CD4-positive, alpha-beta T cell treated with Interferon gamma for 1 hour (primary cell): Measurements from ENCODE around the gene MRTFA.

Experiments
- DNase-seq: peaks from one replicate; pipeline ENCODE4 v3.0.0-alpha.2; 2020

The MRTFA gene

DNA sequence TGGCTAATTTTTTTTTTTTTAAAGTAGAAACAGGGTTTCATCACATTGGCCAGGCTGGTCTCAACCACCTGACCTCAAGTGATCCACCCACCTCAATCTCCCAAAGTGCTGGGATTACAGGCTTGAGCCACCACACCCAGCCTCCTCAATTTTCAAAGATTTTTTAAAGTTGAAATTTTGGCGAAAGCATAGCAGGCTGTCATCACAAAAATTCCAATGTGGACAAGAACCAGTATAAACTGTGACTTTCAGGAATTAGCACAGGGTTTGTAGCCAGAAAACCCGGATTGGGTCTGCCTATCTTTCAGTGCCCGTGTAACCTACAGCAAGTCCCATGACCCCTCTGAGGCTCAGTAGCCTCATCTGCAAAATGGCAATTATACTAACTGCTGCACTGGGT lies 185.9 kb downstream of the MRTFA start:
- DNase-seq, result no peak

GRCh38 chr22:40449676-40450035 lies 186.9 kb downstream of the MRTFA start:
- DNase-seq, result no peak

GRCh38 chr22:40446203-40446602 lies 190.3 kb downstream of the MRTFA start:
- DNase-seq, result no peak

DNA sequence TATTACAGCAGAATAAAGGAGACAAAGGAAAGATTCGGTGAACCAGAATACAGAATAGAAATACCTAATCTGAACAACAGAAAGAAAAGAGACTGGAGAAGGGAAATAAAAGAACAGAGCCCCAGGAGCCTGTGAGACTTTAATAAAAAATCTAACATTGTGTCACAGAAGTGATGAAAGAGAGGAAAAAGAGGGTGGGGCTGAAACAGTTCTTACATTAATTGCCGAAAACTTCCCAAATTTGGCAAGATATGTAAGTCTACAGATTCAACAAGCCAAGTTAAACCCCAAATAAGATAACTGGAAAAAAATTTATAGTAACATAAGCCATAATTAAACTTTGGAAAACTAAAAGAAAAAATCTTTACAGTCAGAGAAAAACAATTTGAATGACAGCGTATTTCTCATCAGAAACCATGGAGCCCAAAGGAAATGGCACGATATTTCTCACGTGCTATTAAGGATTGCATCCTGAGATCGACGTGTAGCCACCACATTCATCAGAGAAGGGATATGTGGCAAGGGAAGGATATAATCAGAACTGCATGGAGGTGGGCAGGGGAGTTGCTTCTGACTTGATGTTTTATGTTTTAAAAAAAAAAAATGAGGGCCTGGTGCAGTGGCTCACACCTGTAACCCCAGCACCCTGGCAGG lies 192.2 kb downstream of the MRTFA start:
- no peak for DNase-seq

- DNase-seq, result no peak
These were observed 192.8 kb downstream of the MRTFA start for GRCh38 chr22:40443732-40444131.

DNA sequence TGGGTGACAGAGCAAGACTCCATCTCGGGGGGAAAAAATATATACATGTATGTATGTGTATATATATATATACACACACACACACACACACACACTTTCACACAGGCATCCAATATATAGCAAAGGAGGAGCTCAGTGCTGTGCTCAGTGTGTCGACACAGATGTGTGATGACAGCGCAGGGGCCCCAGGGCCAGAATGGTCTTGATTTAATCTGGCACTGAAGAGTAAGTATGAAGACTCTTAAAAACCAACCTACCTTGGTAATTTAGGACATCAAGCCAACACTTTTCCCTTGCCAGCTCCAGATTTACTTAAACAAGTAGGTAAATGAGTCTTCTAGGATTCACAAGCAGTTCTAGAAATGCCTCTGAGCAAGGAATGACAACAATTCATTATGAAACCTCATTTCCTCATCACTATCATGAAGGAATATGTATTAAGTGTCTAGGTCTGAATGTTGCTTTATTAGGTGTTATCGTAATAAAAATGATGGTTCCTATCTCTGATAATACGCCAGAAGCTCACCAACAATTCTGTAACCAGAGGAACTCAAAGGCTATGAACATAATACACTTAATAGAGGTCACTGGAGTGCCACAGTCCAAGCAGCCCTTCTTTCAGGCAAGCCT lies 194.6 kb downstream of the MRTFA start:
- DNase-seq, result no peak

DNA sequence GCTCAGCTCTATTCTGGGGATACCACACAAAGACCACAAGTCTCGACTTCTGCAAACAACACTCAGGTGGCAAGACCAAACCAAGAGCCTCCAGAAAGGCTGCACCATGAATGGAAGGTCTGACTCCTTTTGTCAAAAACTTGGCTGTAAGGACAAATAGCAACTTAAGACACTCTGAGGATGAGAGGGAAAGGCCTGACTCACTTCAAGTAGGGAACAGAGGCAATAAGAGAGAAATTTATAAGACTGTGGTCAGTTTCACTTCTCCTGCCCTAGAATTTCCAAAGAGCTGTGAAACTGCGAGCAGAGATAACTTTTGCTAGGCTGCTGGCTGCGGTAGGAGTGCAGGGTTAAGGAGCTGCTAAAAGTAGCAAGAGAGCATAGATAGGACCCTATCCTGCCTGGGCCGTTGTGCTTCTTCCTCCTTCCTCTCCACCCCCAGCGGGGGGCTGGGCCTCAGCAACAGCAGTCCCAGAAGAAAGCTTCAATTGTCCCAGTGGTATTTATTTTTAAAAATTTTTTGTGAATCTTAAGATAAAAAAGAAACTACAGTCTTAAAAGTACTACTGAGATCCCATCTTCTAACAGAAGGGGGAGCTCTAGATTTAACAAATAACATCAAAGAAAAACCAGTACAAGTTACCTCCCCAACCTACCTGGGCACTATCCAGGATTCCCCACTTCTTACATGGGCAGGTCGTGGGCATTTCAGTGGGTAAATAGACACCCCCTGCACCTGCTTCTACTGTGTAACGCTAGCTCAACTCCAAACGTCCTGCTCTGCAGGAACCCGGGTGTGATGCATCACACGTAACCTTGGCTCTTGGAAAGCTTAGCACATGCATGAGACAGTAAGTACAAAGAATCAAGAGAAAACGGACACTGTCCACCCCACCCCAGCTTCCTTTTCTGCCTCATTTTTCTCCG lies 199.8 kb downstream of the MRTFA start:
- peak; percentile 36 for DNase-seq

DNA sequence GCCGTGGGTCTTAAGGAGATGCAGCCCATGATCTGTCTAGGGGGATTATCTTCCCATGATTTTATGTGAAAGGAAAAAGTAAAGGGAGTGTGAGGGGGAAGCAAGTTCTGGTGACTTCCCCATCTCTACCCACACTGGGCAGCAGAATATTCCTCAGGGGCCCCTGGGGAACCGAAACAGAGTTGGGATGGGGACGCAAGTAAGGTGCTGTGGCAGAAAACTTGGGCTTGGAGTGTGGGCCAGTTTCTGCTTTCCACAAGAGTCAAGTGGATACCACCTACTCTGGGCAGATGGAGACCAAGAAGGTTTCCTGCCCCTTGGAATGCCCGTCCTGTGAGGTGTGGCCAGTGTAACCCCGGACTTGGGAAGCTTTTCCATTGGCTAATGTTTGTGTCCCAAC lies 201.8 kb downstream of the MRTFA start:
- no peak for DNase-seq

DNA sequence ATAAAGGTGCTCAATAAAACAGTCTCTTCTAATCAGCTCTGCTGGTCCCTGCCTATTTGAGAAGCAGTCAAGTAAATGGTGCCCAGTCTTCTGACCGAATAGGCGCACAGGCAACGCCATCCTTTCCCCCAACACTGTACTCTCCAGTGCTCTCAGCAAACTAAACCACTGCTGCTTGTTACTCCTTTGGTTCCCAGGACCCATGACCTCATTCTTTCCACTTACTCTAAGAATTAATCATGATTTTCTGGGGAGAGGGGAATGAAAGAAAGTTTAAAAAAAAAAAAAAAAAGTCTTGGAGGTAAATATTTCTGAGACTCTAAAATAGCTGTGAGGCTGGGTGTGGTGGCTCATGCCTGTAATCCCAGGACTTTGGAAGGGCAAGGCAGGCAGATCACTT lies 202.4 kb downstream of the MRTFA start:
- no peak for DNase-seq

DNA sequence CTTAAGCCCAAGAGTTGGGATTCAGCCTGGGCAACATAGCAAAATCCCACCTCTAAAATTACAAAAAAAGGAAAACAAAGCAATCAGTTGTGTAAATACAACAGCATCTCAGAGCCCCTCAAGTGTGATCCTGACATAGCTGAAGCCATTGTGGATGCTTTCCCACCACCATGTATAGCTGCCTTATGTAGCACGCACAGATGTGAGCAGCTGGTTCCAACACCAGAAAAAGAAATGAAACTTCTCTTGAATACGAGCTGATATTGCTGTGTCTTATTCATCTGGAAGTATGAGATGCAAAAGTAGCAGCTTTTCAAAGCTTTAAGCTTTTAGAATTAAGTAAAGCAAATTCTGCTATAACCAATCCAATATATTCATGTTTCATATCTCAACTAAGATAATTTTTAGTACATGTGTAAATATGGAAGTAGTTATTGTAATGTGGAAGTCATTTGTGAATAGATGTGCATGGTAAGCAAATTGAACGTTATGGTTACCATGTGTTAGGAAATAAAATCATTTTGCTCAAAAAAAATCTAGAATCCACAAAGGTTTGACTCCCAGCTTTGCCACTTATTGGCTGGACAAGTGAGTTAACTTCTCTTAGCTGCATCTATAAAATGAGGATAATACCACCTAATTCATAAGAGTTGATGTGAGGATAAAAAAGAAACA lies 203.0 kb downstream of the MRTFA start:
- no peak for DNase-seq

- no peak for DNase-seq
These were observed 203.9 kb downstream of the MRTFA start for GRCh38 chr22:40432625-40433024.

DNA sequence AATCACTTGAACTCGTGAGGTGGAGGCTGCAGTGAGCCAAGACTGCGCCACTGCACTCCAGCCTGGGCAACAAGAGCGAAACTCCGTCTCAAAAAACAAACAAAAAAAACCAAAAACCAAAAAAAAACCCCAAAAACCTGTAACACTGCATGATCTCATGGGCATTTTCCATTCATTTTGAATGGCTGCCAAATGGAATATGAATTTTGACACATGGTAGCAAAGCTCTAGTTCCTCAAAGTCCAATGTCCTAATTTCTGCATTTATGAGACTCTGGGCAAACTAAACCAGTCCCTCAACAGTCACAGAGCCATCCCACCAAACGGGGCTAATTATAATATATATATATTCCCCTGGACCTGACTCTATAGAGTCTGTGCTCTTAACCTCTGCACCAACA lies 204.4 kb downstream of the MRTFA start:
- DNase-seq, result no peak

- no peak for DNase-seq
These were observed 205.5 kb downstream of the MRTFA start for GRCh38 chr22:40430991-40431390.

GRCh38 chr22:40429481-40429880 lies 207.0 kb downstream of the MRTFA start:
- no peak for DNase-seq

DNA sequence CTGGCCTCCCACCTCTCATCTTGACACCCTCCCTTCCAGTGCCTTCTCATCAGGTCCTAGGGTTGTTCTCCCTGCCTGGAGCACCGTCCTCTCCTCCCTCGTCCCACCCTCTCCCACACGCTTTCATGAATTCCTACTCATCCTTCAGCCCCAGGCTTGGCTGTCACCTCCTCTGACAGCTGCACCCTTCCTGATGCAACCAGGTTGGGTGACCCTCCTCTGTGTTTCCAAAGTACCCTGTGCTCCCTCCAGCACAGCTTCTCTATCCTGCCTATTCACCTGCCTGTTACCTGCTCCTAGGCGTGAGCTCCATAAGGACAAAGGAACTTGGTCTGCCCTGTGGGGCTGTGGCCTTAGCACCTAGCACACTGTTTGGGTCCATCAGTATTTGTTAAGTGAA lies 207.7 kb downstream of the MRTFA start:
- no peak for DNase-seq

- no peak for DNase-seq
These were observed 209.8 kb downstream of the MRTFA start for GRCh38 chr22:40426594-40427333.

DNA sequence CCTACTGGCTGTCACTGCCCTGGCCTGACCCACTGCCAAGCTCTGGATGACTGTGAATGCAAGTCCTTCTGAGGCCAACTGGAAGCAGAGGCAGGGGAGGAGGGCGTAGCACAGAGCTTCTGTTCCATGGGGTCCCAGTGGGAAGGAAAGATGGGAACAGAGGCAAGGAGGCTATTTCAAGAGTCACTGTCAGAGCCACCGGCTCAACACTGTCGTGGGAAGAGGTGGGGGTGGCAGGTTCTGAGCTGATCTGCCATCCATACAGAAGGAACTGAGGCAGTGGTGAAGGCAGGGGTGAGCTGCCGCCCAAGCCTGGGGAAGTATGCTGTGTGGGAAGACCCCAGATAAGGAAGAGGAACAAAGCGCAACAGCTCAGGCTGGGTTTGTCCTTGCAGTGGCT lies 211.4 kb downstream of the MRTFA start:
- DNase-seq, result no peak

GRCh38 chr22:40423882-40424640 lies 212.5 kb downstream of the MRTFA start:
- no peak for DNase-seq

GRCh38 chr22:40423310-40423688 lies 213.2 kb downstream of the MRTFA start:
- no peak for DNase-seq

GRCh38 chr22:40422558-40423309 lies 213.8 kb downstream of the MRTFA start:
- DNase-seq, result no peak

DNA sequence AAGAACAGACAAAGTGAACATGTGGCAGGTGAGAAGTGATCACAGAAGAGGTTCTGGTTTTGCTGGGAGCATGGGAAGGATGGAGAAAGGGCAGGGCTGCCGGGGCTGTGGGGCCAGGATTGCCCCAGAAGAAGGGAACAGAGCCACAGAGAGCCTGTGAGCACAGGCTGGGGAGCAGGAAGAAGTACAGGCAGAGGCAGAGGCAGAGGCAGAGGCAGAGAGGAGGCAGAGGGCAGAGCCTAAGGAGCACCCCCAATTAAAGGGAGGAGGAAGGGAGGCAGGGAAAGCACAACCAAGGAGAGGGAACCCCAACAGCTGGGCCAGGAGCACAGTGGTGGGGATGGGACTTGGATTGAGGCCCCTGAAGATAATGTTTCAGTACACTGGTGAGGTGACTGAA lies 214.6 kb downstream of the MRTFA start:
- no peak for DNase-seq

- DNase-seq, result no peak
These were observed 215.5 kb downstream of the MRTFA start for GRCh38 chr22:40421082-40421350.
